OCI-LY7 (cell line): ENCODE data around the gene ALG10.

Experiments used
- EZH2phosphoT487 ChIP-seq: fragments of 200-600 bp; sonication (generic); IDR thresholded peaks from 2 replicates; pipeline ENCODE4 v1.6.1; 2018; ENCODE audit warnings: low read depth, borderline replicate concordance, mild to moderate bottlenecking, mixed run types, antibody characterized with exemption, low read length, moderate library complexity, mixed read lengths
- TF ChIP-seq, protein P1 (sequence below): fragments of 200-600 bp; sonication (generic); conservative IDR thresholded peaks from 2 replicates; pipeline ENCODE4 v1.5.1; 2014; ENCODE audit warnings: mild to moderate bottlenecking, antibody characterized with exemption, low read length, moderate library complexity, mixed read lengths

DNA sequence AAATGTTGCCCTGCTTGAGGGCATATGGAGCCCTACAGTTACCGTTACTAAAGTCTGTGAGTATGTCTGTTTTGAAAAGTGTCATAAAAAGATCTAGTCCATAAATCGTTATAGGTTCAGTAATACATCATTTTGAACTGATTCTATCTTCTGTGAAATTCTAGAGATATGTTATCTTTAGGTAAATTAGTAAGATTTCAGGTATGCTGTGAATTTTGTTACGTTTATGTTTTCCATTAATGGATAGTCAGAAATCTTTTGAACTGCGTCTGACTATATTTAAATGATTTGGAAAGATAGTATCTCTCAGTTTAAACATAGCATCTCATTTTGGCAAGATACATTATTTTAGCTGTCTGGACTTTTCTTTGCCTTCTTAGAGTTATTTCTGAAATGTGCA is 8.3 kb downstream of the ALG10 start:
- TF ChIP-seq, protein P1, sequence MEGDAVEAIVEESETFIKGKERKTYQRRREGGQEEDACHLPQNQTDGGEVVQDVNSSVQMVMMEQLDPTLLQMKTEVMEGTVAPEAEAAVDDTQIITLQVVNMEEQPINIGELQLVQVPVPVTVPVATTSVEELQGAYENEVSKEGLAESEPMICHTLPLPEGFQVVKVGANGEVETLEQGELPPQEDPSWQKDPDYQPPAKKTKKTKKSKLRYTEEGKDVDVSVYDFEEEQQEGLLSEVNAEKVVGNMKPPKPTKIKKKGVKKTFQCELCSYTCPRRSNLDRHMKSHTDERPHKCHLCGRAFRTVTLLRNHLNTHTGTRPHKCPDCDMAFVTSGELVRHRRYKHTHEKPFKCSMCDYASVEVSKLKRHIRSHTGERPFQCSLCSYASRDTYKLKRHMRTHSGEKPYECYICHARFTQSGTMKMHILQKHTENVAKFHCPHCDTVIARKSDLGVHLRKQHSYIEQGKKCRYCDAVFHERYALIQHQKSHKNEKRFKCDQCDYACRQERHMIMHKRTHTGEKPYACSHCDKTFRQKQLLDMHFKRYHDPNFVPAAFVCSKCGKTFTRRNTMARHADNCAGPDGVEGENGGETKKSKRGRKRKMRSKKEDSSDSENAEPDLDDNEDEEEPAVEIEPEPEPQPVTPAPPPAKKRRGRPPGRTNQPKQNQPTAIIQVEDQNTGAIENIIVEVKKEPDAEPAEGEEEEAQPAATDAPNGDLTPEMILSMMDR: no peak
- no peak for TF ChIP-seq EZH2phosphoT487
